ENCODE measurements around the gene LDHAL6A.

LDHAL6A gene

DNA sequence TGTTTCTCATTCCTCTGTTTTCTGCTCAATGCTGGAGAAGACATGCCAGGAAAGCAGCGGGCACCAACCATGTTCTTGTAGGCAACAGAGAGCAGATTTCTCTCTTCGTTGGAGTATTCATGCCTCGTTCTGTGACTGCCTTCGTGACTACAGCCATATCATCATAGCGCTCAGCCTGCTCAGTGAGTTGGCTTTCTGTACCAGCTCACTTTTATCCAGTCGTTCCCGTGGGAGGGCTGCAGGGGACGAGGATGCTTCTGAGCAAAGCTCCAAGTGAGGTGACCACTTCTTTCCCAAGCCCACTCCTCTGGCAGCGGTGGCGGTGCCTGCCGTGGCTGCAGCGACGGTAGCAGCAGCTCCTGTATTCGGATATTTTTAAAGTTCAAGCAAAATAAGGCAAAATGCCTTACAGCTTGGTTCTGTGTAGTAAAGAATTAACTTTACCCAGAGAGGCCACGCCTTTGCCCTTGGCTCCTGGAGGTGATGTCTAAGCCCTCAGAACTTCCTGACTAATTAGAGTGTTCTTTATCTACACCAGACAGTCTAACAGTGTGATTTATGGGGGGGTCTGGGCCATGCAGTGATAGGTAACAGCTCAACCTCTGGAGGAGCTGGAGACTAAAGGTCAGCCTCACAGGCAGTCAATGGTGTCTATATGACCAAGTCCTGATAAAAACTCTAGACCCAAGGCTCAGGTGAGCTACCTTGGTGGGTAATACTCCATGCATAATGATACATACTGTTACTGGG lies 35.3 kb downstream of the LDHAL6A start:
- DNase-seq: no peak

DNA sequence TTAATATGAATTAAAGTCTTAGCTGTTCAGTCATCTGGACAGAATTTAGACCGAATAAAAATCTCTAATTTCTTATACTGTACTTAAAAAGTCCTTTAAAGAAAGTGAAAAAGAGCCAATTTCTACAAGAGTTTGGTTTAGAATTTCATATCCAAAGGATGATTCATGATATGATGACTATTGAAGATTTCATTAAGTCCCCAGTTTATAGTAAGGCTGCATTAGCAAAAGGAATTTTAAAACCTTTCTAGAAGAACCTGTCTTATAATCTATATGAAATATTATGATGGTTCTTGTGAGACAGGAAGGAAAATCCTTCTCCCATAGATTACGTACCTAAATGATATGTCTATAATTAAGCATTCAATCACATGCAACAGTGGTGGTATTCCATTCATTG lies 36.3 kb downstream of the LDHAL6A start:
- DNase-seq: no peak

DNA sequence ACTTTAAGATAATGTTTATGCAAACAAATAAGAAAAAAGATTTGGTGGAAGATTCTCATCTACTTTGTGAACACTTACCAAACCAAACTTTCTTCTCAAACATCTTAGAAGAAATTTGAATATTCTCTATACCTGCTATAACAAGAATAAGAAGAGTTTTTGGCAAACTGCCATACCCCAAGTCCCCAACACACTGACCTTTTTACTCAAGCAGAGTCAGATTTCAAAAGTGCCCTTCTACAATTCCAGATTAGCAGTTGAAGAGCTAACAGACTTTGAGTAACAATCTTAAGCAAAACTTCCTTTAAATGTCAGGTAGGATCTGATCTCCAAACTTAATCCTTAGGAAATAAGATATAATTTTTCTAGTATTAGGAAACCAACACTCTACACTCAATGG lies 37.2 kb downstream of the LDHAL6A start:
- DNase-seq: no peak

DNA sequence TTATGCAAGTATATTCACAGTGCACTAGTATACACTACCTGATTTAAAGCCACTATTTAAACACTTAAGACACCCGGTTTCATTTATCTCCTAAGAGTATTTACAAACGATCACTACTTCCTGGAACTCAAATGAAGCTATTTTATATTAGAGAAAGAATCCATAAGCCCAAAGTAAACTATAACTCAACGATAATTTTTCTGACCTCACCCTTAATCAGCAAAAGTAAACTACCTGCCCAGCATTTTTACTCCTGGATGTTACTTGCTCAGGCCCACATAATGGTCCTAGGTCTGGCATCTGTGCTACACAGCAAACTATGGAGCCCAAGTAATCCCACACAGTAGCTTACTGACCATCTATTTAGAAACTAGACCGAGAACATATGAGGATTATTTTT lies 37.7 kb downstream of the LDHAL6A start:
- DNase-seq: no peak

DNA sequence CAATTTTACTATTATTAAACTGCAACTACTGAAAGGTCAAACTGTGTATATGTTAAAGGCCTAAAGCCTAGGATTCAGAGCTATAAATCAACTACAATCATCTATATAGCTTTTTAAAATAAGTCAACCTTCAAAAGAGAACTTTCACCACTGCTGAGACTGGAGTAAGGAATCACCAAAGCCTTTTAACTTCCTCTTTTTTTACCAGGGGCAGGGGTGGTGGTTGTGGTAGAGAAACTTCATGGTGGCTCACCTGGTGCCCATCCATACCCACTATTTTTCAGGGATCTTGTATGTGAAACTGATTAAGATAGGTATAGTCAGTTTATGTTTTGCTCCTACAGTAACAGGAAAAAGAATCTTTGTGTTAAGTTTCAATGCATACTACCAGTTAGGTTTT lies 39.6 kb downstream of the LDHAL6A start:
- DNase-seq: no peak

DNA sequence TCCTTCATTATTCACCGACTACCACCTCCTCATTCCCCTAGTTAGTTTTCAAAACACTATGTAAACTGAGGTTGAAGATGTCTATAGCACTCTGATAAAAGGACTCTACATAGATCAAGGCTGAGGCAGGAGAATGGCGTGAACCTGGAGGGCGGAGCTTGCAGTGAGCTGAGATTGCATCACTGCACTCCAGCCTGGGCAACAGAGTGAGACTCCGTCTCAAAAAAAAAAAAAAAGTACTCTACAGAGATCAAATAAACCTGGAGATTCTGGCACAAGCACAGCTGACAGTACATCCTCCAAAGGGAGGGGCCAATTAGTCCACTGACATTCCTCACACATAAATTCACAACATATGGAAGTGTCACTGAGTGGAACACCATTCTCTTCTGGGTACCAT lies 40.0 kb downstream of the LDHAL6A start:
- DNase-seq: no peak

DNA sequence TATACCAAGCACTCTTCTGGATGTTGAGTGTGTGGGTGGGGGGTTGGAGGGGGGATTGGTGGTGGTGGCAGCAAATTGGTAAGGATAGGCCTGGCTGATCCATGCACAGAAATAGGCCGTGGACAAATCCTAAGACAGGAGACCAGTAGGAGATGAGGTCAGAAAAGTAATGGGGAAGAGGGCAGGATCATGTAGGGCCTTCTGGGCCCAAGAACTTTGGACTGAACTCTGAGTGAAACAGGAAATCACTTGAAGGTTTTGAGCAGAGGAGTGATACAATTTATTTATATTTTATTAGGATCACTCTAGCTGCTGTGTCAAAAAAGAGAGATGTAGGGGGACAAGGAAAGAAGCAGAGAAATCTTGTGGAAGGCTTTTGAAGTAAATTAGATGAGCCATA lies 42.4 kb downstream of the LDHAL6A start:
- DNase-seq: no peak

DNA sequence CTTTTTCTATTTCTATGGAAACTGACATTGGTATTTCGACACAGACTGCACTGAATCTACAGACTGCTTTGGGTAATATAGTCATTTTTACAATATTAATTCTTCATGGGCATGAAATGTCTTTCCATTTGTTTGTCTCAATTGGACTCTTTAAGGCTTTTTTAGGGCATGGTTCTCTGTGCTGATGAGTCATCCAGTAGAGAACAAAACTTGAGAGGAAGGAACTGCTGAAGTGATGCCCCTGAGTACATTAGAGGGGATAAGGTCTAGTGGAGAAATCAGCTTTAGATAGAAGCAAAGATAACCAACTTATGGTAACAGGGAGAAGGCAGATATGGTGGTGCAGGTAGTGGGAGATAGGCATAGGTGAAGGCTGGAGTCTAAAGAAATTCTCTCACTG lies 46.0 kb downstream of the LDHAL6A start:
- DNase-seq: no peak

DNA sequence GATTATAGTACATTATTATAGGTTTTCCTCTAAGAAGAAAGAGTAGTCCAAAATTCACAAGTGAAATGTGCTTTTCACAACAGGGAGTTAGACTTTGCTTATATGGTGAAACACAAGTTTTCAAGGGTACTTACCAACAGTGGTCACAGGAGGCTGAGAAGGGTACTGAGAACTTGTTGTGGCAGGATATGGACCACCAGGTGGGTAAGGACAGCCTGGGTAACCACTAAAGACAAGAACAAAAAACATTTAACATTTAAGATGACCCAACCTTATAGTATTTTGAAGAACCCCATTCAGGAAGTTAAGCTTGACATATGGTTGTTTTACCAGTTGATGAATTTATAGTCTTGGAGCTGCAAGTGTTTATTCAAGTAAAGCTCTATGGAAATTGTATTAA lies 46.7 kb downstream of the LDHAL6A start:
- no peak for DNase-seq

DNA sequence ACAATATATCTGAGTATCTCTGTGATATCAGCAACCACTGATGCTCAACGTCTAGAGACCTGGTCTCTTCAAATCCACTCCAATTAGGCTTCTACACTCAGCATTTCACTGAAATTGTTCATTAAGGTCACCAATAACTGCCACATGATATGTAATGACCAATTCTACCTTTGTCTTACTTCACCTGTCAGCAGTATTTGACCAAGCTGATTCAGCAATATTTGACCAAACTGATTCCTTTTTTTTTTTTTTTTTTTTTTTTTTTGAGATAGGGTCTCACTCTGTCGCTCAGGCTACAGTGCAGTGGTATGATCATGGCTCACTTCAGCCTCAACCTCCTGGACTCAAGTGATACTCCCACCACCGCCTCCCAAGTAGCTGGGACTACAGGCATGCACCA lies 65.5 kb downstream of the LDHAL6A start:
- no peak for DNase-seq

DNA sequence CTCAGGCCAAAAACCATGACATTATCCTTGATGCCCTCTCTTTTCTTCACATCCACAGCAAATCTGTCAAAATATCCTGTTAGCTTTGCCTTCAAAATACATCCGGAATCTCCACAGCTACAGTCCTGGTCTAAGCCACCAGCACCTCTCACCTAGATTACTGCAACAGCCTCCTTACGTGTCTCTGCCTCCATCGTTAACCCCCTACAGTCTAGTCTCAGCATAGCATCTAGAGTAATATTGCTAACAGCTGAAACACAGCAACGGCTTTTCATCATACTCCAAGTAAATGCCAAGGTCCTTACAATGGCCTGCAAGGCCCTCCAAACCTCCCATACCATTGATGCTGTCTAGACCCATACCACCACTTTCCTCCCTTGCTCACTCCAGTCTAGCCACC lies 66.7 kb downstream of the LDHAL6A start:
- no peak for DNase-seq

DNA sequence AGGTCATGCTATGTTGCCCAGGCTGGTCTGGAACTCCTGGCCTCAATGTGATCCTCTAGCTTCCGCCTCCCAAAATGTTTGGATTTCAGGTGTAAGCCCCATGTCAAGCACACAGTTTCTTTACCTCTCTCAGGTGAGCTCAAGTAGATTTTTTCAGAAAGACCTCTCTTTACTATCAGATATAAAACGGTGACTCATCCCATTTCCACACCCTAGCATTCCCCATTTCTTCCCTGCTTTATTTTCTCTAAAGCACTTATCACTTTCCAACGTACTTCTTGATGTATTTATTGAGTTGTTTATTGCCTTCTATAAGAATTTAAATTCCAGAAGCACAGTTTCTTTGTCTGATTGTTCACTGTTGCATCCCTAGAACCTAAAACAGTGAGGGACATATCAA lies 67.4 kb downstream of the LDHAL6A start:
- no peak for DNase-seq

DNA sequence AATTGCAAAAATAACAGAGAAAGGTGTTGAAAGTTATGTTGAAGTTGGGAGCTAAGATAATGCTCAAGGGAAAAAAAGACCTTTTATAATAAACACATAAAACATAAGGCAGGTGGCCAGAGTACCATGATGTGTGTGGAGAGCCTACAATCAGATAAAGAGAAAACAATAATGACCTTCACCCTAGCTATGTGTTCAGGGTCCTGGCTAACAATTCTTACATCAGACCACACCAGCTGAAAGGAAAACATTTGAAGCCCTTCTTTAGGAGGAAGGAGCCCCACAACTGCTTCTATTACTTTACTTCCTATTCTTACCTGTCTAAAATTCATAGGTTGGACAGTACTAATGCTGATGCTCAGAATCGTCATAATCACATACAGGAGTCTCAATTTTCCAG lies 68.6 kb downstream of the LDHAL6A start:
- DNase-seq: no peak

DNA sequence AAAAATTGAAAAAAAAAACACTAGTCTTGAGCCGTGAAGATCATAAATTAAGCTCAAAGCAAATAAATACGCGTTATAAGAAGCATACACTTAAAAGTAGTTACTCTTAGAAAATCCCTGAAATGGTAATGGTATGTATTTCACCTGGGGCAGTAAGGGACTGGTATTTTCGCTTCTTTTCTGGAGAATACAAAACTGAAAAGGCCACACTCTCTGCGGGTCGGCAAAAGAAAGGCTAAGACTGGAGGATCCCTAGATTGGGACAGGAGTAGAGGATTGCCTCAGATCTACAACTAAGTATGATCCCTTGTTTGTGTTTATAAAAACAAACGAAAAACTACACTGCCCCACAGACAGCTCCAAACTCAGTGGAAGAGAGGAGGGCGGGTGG lies 70.5 kb downstream of the LDHAL6A start:
- no peak for DNase-seq

DNA sequence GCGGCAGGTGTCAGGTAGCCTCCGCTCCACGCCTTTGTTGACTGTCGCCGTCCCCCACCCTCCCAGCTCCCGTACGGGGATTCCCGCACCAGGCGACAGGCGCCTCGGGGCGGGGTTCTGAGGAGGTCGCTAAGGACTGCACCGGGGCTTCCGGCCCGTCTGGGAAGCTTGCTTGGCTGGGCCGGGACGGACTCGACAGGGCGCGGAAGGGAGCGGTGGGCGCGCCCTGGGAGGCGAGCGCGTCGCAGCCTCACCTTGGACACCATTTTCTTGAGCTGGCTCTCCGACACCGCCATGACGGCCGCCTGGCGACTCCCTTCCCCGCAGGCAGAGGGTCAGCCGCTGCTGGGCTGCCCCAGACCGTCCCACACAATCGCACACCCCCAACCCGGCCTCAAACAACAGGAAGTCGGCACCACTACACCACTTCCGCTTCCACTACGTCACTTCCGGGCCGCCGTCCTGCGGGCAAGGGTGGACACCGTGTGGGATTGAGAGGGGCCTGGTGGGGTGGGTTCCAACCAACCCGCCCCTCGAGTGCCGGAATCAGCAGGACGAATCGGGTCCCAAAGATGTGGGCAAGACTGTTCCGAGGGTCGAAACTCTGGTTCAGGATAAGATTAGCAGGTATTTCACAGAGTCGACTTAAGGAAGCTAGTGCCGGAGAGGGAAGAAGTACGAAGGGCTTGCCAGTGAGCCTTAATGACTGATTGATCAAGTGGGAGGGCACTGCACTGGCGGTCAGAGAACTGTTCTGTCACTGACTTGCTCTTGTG lies 71.1 kb downstream of the LDHAL6A start, which contains the start of gene TSG101:
TSG101 (minus strand) TSS at position 422 of the 776 bp plus-strand sequence; CDS start at position 296, 126 bp downstream.
- peak; percentile 93 for DNase-seq

DNA sequence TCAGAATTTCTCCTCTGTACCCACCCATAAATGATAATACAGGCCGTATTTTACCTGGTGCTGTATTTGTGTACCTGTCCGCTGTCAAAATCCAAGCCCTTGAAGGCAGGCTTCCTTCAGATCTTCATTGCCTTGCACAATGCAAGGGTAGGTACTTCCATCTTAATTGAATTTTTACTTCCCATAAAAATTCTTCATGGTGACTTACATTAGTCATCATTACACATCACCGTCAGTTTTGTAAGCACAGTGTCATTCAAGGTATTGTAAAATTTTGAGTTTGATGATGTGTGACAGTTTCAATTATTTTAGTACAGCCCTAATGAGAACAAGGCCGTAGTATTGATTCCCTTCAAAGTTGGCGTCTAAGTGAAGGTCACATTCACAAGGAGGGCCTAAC lies 71.9 kb downstream of the LDHAL6A start:
- DNase-seq: no peak

Data from activated CD4-positive, alpha-beta T cell treated with anti-CD3 and anti-CD28 coated beads, Interleukin-2, amount 50 U/mL, for 16 hours (primary cell).